SIG-M5 (cell line): ENCODE measurements around the gene FAM98A.
A peak's percentile ranks its signal among the peaks of the same experiment; 100 is the strongest.

Experiments used
- DNase-seq: peaks from one replicate; lab custom pipeline; 2025; lab: John Stamatoyannopoulos, UW

FAM98A gene

GRCh38 chr2:33599175-33599942 is at the start of gene FAM98A:
Gene FAM98A, minus strand, starts transcription at chr2:33599299. Its CDS starts 78 bp downstream, at chr2:33599221.
- DNase-seq = peak; percentile 91

- no peak for DNase-seq
Observed at GRCh38 chr2:33645861-33646260, 46.8 kb upstream of the FAM98A start.

DNA sequence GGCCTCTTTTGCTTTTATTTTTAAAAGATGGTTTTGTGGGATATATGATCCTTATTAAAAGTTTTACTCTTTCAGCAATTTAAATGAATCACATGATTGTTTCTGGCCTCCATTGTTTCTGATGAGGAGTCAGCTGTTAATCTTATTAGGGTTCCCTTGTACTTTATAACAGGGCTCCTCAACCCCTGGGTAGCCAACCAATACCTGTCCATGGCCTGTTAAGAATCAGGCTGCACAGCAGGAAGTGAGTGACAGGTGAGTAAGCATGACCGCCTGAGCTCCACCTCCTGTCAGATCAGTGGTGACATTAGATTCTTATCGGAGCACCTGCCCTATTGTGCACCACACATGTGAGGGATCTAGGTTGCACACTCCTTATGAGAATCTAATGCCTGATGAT is 45.1 kb upstream of the FAM98A start:
- DNase-seq = no peak

GRCh38 chr2:33636001-33636400 is 36.9 kb upstream of the FAM98A start:
- no peak for DNase-seq

- DNase-seq = no peak
Observed at GRCh38 chr2:33634261-33634910, 35.3 kb upstream of the FAM98A start.

DNA sequence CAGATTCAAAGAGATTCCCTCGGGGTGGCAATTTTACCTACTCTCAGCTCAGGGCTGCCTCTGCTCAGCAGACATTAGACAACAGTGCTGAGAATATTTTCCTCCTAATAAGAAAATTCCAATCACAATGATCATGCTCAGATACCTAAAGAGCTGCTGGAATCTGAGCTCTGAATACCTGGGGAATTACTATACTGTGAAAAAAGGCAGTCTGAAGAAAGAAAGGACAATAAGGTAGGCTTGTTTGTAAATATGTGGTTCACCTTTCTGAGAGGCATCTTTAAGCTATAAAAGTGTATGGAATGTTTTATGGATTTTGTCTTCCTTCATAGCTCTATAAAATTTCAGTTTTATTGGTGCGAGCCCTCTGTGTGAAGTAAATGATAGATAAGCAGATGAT is 34.2 kb upstream of the FAM98A start:
- no peak for DNase-seq

DNA sequence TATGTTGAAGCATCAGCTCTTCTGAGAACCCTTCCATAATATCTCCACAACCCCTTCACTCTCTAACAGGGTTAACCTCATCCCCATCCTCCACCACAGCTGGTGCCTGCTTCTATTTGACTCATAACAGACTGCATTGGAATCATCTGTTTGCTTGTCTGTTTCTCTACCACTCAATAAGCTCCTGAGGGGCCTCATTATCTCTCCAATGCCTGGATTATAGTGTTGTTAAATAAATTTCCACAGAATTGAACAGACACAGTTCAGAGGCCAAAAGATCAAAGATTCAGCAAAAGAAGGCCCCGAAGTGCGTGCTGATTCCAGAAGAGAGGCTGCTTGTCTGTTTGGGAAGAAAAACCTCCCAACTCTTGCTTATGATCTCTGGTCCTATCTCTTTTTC is 33.7 kb upstream of the FAM98A start:
- DNase-seq = no peak

DNA sequence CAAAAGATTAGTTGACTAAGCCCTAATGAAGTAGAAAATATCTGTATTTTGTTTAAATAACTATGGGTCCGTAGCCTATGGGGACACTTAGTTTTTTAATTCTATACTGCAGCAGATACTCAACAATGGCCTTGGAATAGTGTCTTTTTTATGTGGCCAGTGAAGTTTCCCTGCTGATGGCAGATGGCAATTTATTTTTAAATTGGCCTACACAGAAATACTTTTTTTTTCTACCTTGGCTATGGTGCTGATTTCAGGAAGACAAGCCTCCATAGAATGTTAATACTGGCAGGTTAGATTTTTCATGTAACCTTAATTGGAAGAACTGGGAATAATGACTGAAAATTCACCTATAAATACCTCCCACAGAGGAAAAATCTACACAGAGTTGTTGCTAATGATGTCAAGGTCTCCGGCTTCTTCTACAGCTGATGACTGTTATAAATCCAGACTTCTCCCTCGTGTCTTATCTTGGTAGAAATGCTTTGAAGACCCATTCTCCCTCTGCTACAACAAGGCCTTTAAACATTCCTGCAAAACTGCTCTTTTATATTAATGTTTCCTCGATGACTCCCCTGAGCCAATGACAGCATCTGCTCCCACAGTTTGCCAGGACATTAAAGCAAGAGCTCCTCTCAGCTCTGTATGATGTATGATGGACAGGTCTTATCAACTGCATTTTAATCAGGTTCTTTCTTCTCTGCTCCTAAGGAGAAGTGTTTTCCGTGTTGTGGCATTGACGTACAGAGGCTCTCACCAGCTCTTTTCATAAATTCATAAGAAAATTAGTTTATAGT is 29.1 kb upstream of the FAM98A start:
- DNase-seq = no peak

DNA sequence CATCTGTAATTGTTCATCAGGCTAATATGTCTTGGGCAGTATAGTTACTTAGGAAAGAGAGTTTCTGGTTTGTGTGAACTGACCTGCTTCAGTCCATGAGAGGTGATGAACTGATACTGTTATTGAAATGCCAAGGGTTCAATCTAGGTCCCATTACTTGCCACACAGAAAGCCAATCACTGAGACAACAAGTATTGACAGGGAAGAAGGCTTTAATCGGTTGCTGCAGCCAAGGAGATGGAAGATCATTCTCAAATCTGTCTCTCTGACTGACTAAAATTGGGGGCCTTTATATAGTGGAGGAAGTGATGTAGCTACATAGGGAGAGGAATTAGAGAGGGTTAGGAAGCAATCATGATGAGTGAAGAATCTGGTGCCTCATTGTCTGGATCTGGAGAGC is 19.9 kb upstream of the FAM98A start:
- DNase-seq = no peak

- DNase-seq = no peak
Observed at GRCh38 chr2:33617989-33618388, 18.9 kb upstream of the FAM98A start.

GRCh38 chr2:33617401-33617800 is 18.3 kb upstream of the FAM98A start:
- no peak for DNase-seq

DNA sequence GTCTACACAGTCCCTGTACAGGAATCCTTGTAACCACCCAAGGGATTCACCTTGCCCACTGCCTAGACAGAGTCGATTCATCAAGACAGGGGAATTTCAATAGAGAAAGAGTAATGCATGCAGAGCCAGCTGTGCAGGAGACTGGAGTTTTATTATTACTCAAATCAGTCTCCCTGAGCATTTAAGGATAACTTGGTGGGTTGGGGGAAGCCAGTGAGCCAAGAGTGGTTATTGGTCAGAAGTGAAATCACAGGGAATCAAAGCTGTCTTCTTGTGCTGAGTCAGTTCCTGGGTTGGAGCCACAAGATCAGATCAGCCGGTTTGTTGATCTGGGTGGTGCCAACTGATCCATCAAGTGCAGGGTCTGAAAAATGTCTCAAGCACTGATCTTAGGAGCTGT is 17.8 kb upstream of the FAM98A start:
- no peak for DNase-seq

DNA sequence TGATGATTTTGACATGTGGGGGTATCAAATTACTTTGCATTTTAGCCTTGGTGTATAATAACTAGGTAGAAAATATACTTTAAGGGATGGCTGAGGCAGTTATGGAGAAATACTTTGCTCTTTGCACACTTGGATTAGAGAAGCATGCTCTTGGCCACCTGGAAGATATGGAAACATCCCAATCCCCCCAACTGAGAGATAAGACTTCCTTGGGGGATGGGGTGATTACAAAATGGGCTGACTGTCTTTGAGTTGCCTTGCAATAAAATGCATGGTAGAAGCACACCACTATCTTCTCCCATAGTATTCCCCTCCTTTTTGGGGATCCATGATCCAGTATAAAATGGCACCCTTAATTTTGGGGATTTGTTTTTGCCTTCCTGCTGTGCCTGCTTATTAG is 15.1 kb upstream of the FAM98A start:
- no peak for DNase-seq

DNA sequence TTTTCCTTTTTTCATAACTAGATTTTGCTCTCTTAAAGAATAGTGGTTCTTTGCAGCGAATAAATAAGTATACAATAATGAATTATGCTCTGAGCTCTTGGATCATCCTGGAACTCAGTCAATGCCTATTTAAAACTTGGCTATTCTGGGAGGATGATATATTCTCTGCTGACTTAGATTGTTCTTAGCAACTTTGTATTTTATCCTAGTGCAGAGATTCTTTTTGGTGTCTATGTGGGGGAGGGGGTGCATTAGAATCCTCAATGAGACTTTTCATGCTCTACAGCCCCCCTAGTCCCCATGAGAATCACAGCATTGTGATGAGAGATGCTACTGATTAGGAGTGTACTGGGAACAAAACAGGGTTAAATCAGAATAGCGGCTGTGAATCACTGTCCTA is 8.8 kb upstream of the FAM98A start:
- no peak for DNase-seq

GRCh38 chr2:33607251-33607721 is 8.2 kb upstream of the FAM98A start:
- DNase-seq = no peak

- no peak for DNase-seq
Observed at GRCh38 chr2:33606622-33607021, 7.5 kb upstream of the FAM98A start.

DNA sequence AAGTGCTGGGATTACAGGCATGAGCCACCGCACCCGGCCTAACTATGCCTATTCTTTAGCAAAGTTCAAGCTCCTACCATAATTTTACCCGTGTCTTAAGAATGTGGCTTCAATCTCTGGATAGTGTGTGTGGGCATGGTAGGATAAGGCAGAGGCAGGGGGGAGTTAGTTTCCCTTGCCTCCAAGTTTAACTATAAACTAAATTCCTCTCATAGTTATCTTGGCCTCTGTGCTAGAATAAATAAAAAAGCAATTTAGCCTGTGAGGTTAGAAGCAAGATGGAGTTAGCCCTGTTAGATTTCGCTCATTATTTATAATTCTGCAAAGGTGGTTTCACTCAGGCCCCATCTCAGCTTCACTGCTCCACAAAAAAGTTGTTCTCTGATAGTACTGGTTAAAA is 7.0 kb upstream of the FAM98A start:
- no peak for DNase-seq

- DNase-seq = no peak
Observed at GRCh38 chr2:33605056-33605455, 6.0 kb upstream of the FAM98A start.

DNA sequence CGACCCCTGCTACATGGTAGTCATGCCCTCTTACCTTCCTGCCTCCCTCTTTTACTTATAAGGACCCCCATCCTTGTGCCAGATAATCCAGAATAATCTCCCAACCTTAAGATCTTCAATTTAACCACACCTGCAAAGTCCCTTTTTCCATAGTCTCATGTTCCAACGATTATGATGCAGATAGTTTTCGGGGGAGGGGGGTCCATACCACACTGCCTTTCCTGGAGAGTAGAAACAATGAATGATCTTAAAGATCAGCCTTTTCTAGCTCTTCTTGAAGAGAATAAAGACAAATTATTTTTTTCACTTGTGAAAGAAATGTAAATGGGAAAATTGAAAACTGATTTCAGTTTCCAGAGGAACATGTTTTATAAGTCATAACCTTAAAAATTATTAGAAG is 4.3 kb upstream of the FAM98A start:
- no peak for DNase-seq

DNA sequence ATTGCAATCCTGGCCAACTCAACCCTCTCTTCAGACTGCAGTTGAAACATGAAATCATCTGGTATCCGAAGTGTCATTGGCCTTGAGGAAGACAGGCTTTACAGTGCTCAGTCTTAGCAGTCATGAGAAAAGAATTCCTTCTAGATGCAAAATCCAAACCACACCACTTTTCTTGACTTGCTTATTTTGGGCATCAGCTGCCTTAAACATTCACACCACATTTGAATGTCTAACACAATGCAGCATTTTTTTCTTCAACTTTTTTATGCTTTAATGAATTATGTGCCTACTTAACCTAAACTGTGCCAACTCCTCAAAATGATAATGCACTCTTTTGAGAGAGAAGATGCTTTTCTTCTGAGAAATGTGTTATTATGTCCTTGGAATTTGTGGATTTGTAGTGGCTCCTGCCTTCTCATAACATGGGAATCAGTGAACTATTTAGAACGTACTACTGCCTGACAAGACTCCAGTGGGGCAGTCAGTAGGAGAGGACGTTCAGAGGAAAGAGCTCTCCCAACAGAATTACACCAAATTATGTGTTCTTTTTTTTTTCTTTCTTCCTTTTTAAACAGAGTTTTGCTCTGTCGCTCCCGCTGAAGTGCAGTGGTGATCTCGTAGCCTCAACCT is 3.2 kb upstream of the FAM98A start:
- DNase-seq = no peak

DNA sequence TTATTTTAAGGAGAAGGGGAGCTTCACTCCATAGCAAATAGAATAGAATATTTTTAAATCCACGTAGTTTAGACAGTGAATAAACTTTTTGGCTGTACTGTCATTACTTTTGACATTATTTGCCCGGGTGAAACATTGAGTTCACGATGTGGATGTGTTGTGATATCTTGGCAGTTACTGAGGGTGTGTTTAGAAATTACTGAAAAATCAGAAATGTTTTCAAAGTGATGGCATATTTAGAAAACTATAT is 769 bp upstream of the FAM98A start:
- DNase-seq = no peak

DNA sequence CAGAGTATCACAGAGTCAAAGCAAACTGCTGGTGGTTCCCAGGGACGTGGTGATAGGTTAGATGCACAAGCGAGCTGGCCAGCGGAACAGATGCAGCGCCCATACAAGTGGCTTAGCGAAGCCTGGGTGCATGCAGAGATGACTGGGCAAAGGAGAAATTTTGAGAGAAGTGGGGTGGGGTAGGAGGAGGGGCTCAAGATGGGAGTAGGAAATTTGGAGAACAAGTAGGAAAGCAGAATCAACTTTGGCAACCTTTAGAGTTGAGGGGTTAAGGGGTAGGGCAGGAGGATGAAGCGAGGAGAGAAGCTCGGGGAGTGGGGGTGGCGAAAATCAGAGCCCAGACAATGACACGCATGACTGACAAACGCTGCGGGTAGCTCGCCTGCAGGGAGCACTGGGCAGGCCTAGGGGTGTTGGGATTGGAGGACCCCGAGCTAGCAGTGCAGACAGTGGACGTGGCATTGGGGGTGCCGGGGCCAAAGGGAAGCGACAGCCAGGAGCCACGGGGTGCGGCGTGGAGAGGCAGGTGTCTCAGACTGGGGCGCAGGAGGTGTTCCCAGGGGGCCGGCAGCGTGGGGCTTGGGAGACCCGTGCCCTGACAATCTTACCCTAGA is 431 bp downstream of the FAM98A start:
- no peak for DNase-seq
